Measurements from ENCODE around the gene RASSF4.

- TF ChIP-seq CTCF (IDR thresholded peaks at IDR 0.05) (no peak), EP300 (IDR thresholded peaks at IDR 0.05) (no peak)
Measured at GRCh38 chr10:44993922-44994751, 34.5 kb downstream of the RASSF4 start.

Measured in ovary (tissue), 3 donors.